ENCODE data around the gene DYRK1A.

The DYRK1A gene

DNA sequence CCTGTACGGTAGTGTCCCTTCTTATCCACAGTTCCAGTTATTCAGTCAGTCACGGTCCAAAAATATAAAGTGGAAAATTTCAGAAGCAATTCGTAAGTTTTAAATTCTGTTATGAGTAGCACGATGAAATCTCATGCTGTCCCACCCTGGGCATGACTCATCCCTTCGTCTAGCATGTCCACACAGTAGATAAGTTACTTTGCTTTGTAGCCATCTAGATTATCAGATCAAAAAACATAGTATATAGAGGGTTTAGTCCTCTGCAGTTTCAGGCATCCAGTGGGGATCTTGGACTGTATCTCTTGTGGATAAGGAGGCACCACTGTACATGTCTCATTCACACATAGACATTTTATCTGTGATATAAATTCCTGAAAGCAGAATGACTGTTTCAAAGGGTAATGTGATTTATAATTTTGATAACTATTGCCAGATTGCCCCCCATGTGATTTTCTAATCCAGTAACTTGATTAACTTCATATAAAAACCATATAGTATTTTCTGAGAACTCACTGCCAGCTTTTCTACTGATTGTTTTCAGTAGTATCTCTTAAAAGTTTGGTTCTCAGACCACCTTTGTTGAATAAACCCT is 143.3 kb downstream of the DYRK1A start:
- no peaks in the 10 kb centered on the region for H3K4me1 ChIP-seq (ENCODE audit: insufficient read depth, poor library complexity, severe bottlenecking)
- H3K4me3 ChIP-seq (ENCODE audit: severe bottlenecking): no peak overlapping the region
- H3K27ac ChIP-seq (ENCODE audit: poor library complexity, severe bottlenecking): no peak overlapping the region
- ATAC-seq (ENCODE audit: low read depth): no peak
- peaks cover 93% of the 10 kb centered on the region for H3K36me3 ChIP-seq (ENCODE audit: low read depth)
- H3K27me3 ChIP-seq (ENCODE audit: insufficient read depth, poor library complexity, severe bottlenecking): no peaks in the 10 kb centered on the region
- no peak for DNase-seq (ENCODE audit: low spot score)
- H3K9me3 ChIP-seq (ENCODE audit: severe bottlenecking): no peaks in the 10 kb centered on the region
- TF ChIP-seq CTCF (IDR thresholded peaks at IDR 0.05; ENCODE audit: poor library complexity, severe bottlenecking): no peak

DNA sequence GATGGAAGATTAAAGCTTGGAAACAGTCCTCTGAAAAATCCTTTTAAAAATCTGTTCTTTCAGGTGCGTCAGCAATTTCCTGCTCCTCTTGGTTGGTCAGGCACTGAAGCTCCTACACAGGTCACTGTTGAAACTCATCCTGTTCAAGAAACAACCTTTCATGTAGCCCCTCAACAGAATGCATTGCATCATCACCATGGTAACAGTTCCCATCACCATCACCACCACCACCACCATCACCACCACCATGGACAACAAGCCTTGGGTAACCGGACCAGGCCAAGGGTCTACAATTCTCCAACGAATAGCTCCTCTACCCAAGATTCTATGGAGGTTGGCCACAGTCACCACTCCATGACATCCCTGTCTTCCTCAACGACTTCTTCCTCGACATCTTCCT is 145.3 kb downstream of the DYRK1A start:
- no peak for TF ChIP-seq CTCF (IDR thresholded peaks at IDR 0.05; ENCODE audit: poor library complexity, severe bottlenecking)
- H3K27me3 ChIP-seq (ENCODE audit: insufficient read depth, poor library complexity, severe bottlenecking): no peaks in the 10 kb centered on the region
- peaks cover 93% of the 10 kb centered on the region for H3K36me3 ChIP-seq (ENCODE audit: low read depth)
- H3K4me3 ChIP-seq (ENCODE audit: severe bottlenecking): no peak overlapping the region
- no peaks in the 10 kb centered on the region for H3K4me1 ChIP-seq (ENCODE audit: insufficient read depth, poor library complexity, severe bottlenecking)
- DNase-seq (ENCODE audit: low spot score) (no peak), ATAC-seq (ENCODE audit: low read depth) (no peak)
- H3K27ac ChIP-seq (ENCODE audit: poor library complexity, severe bottlenecking): no peak overlapping the region
- H3K9me3 ChIP-seq (ENCODE audit: severe bottlenecking): no peaks in the 10 kb centered on the region

DNA sequence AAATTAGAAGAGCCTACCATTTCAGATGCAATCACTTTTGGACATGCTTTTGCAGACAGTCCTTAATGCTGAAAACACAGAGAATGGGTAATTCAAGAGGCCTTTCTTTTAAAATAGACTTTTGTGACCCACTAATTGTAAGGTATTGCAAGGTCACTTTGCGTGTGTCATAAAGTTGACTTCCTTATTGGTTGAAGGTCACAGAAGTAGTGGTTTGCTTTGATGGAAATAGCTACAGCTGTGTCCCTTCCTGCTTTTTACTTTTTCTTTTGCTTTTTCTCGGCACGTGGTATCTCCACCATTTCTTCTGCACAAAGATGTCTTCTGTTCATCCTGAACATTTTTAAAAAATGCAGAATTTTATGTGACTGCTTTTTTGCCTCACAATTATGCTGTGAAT is 146.8 kb downstream of the DYRK1A start:
- ATAC-seq (ENCODE audit: low read depth) (no peak), DNase-seq (ENCODE audit: low spot score) (no peak)
- Histone ChIP-seq H3K27me3 (ENCODE audit: insufficient read depth, poor library complexity, severe bottlenecking) (no peaks in the 10 kb centered on the region), H3K36me3 (ENCODE audit: low read depth) (peaks cover 79% of the 10 kb centered on the region), H3K9me3 (ENCODE audit: severe bottlenecking) (no peaks in the 10 kb centered on the region), H3K4me3 (ENCODE audit: severe bottlenecking) (no peak overlapping the region), H3K4me1 (ENCODE audit: insufficient read depth, poor library complexity, severe bottlenecking) (no peaks in the 10 kb centered on the region), H3K27ac (ENCODE audit: poor library complexity, severe bottlenecking) (no peak overlapping the region)
- TF ChIP-seq CTCF (IDR thresholded peaks at IDR 0.05; ENCODE audit: poor library complexity, severe bottlenecking): no peak

- ATAC-seq (ENCODE audit: low read depth) (no peak), DNase-seq (ENCODE audit: low spot score) (no peak)
- H3K4me1 ChIP-seq (ENCODE audit: insufficient read depth, poor library complexity, severe bottlenecking): no peaks in the 10 kb centered on the region
- TF ChIP-seq CTCF (IDR thresholded peaks at IDR 0.05; ENCODE audit: poor library complexity, severe bottlenecking): no peak
- no peak overlapping the region for H3K4me3 ChIP-seq (ENCODE audit: severe bottlenecking)
- H3K9me3 ChIP-seq (ENCODE audit: severe bottlenecking): no peaks in the 10 kb centered on the region
- peaks cover 71% of the 10 kb centered on the region for H3K36me3 ChIP-seq (ENCODE audit: low read depth)
- no peak overlapping the region for H3K27ac ChIP-seq (ENCODE audit: poor library complexity, severe bottlenecking)
- no peaks in the 10 kb centered on the region for H3K27me3 ChIP-seq (ENCODE audit: insufficient read depth, poor library complexity, severe bottlenecking)
Measured at GRCh38 chr21:37514038-37514667, 147.6 kb downstream of the DYRK1A start.

DNA sequence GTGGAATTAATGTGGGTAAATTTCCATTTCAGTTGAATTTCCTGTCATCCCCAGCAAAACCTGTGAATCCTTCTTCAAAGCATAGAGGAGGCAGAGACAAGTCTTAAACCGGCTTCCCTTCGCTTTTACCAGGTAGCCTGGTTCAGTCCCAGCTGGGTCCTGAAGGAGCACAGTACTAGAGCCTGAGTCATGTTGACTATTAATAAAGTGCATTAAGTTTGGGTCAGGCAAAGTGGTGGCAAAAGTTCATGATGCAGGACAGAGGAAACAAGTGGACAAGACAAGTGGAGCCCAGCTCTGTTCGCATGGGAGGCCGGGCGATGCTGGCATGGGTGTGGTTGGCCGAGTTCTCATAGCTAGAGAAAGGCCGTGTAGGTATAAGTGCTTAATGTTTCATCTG is 150.4 kb downstream of the DYRK1A start:
- Histone ChIP-seq H3K36me3 (ENCODE audit: low read depth) (peaks cover 43% of the 10 kb centered on the region), H3K27ac (ENCODE audit: poor library complexity, severe bottlenecking) (no peak overlapping the region), H3K27me3 (ENCODE audit: insufficient read depth, poor library complexity, severe bottlenecking) (no peaks in the 10 kb centered on the region), H3K4me1 (ENCODE audit: insufficient read depth, poor library complexity, severe bottlenecking) (no peaks in the 10 kb centered on the region), H3K9me3 (ENCODE audit: severe bottlenecking) (no peaks in the 10 kb centered on the region), H3K4me3 (ENCODE audit: severe bottlenecking) (no peak overlapping the region)
- TF ChIP-seq CTCF (IDR thresholded peaks at IDR 0.05; ENCODE audit: poor library complexity, severe bottlenecking): no peak
- ATAC-seq (ENCODE audit: low read depth) (no peak), DNase-seq (ENCODE audit: low spot score) (no peak)

Data from RWPE2 (cell line).